A549 (cell line): ENCODE data around the gene ADD1. TPM values are rescaled to one million over a fixed set of nuclear protein-coding genes. Genes with fewer than 3 reads are reported as not detected.

Experiments
- ATAC-seq, 2 experiments: fragments of 200-7000 bp in 1 of 2; fragments of >200 bp in 1 of 2; cut with Nextera tagmentation in 1 of 2; cut with Tn5 transposase in 1 of 2; 3 replicates each; pipeline versions ENCODE4 v1.8.0 to v1.9.1; 2018 to 2020; ENCODE audit warnings: mild to moderate bottlenecking in 1 of 2, moderate library complexity in 1 of 2
- CTCF ChIA-PET: fragments of 300-600 bp; sonication (Branson Sonifier 250); formaldehyde crosslinking; extraction: SDS; loops from one replicate; lab custom pipeline; 2021; ENCODE audit warnings: antibody characterized with exemption, inconsistent platforms; lab: Yijun Ruan, JAX
- POLR2A ChIA-PET: fragments of 350-600 bp; formaldehyde crosslinking; extraction: SDS; loops from one replicate; lab custom pipeline; 2021; ENCODE audit warnings: antibody characterized with exemption, inconsistent platforms; lab: Yijun Ruan, JAX
- DNase-seq, 2 experiments: peaks; one replicate each; pipeline versions ENCODE4 v3.0.0 to v3.0.0-alpha.2; 2011 to 2016; ENCODE audit warnings: low read depth in 1 of 2, low spot score in 1 of 2
- FAIRE-seq: peaks from 2 replicates; lab custom pipeline; 2011; peaks lifted over from hg19 to GRCh38; lab: Jason Lieb, UNC
- H3K27ac ChIP-seq, 2 experiments: fragments of >200 bp; sonication (Bioruptor Twin); formaldehyde crosslinking; 3 replicates each; pipeline ENCODE4 v1.5.1; 2016 to 2017
- H3K4me1 ChIP-seq: fragments of >200 bp; sonication (Bioruptor Twin); formaldehyde crosslinking; 3 replicates; pipeline ENCODE4 v1.6.1; 2016
- H3K4me2 ChIP-seq: fragments of >200 bp; sonication (Bioruptor Twin); formaldehyde crosslinking; 3 replicates; pipeline ENCODE4 v1.6.1; 2016
- H3K4me3 ChIP-seq: fragments of >200 bp; sonication (Bioruptor Twin); formaldehyde crosslinking; 3 replicates; pipeline ENCODE4 v1.5.1; 2016
- H3K9me3 ChIP-seq: fragments of >200 bp; sonication (Bioruptor Twin); formaldehyde crosslinking; 3 replicates; pipeline ENCODE4 v1.6.1; 2016
- CBX8 ChIP-seq: fragments of 200-600 bp; sonication (generic); IDR thresholded peaks from 2 replicates; pipeline ENCODE4 v1.6.1; 2016
- CHD4 ChIP-seq: fragments of 200-600 bp; sonication (generic); IDR thresholded peaks from 2 replicates; pipeline ENCODE4 v1.6.1; 2016; ENCODE audit warnings: antibody characterized with exemption, mild to moderate bottlenecking, borderline replicate concordance
- EHF ChIP-seq: fragments of 250-450 bp; sonication (Bioruptor Pico); IDR thresholded peaks from 2 replicates; pipeline ENCODE4 v1.5.0; 2020; ENCODE audit warnings: mild to moderate bottlenecking
- EHMT2 ChIP-seq: fragments of 200-600 bp; sonication (generic); IDR thresholded peaks from 2 replicates; pipeline ENCODE4 v1.6.1; 2016; ENCODE audit warnings: antibody characterized with exemption, low read depth, mild to moderate bottlenecking, moderate library complexity
- FOSB ChIP-seq: fragments of 250-450 bp; sonication (Bioruptor Pico); IDR thresholded peaks from 2 replicates; pipeline ENCODE4 v1.5.0; 2020; ENCODE audit warnings: mild to moderate bottlenecking, moderate library complexity
- FOSL2 ChIP-seq, 2 experiments: fragments of 450-650 bp in 1 of 2; fragments of >200 bp in 1 of 2; sonication (Bioruptor Twin) in 1 of 2; formaldehyde crosslinking; IDR thresholded peaks; 2 replicates each; pipeline versions ENCODE4 v1.5.0 to v1.6.1; 2016 to 2020; ENCODE audit warnings: mild to moderate bottlenecking in 1 of 2, moderate library complexity in 1 of 2
- FOXS1 ChIP-seq: fragments of 250-450 bp; sonication (Bioruptor Pico); IDR thresholded peaks from 2 replicates; pipeline ENCODE4 v1.5.0; 2020; ENCODE audit warnings: mild to moderate bottlenecking, moderate library complexity
- HOXA7 ChIP-seq: fragments of 250-450 bp; sonication (Bioruptor Pico); IDR thresholded peaks from 2 replicates; pipeline ENCODE4 v1.5.0; 2020; ENCODE audit warnings: mild to moderate bottlenecking, moderate library complexity
- JUN ChIP-seq, 2 experiments: fragments of >200 bp; sonication (Bioruptor Twin); formaldehyde crosslinking; IDR thresholded peaks; 2 replicates in 1 of 2; 3 replicates in 1 of 2; pipeline ENCODE4 v1.6.1; 2016 to 2017
- KDM1A ChIP-seq: fragments of 200-600 bp; sonication (generic); IDR thresholded peaks from 2 replicates; pipeline ENCODE4 v1.6.1; 2016; ENCODE audit warnings: low read depth, mild to moderate bottlenecking
- KDM5A ChIP-seq: fragments of 200-600 bp; sonication (generic); IDR thresholded peaks from 2 replicates; pipeline ENCODE4 v1.6.1; 2016; ENCODE audit warnings: antibody characterized with exemption, mild to moderate bottlenecking
- MAFK ChIP-seq: fragments of 450-650 bp; IDR thresholded peaks from 2 replicates; pipeline ENCODE4 v1.6.1; 2014; ENCODE audit not compliant: partially characterized antibody
- NFE2L2 ChIP-seq: fragments of 150-350 bp; conservative IDR thresholded peaks from 2 replicates; pipeline ENCODE4 v1.6.1; 2014; ENCODE audit warnings: low read length
- NR3C1 ChIP-seq: fragments of >200 bp; sonication (Bioruptor Twin); formaldehyde crosslinking; IDR thresholded peaks from 3 replicates; pipeline ENCODE4 v1.6.1; 2017
- POLR2A ChIP-seq: IDR thresholded peaks from 2 replicates; pipeline ENCODE4 v1.6.1; 2012; ENCODE audit warnings: mild to moderate bottlenecking, low read length
- SREBF2 ChIP-seq: fragments of 450-650 bp; IDR thresholded peaks from 2 replicates; pipeline ENCODE4 v1.6.1; 2014; ENCODE audit warnings: mild to moderate bottlenecking, moderate library complexity
- ZFP36 ChIP-seq: fragments of 450-650 bp; IDR thresholded peaks from 2 replicates; pipeline ENCODE4 v1.6.1; 2014; ENCODE audit warnings: borderline replicate concordance; ENCODE audit not compliant: partially characterized antibody
- ZNF302 ChIP-seq: fragments of 250-450 bp; sonication (Bioruptor Pico); IDR thresholded peaks from 2 replicates; pipeline ENCODE4 v1.9.0; 2021; ENCODE audit warnings: inconsistent platforms, mild to moderate bottlenecking, moderate library complexity
- WGBS: methylation state at CpG from one replicate; pipeline ENCODE4 v1.1.6; 2017; ENCODE audit errors: missing lambda C conversion rate; 5-methylcytosine and 5-hydroxymethylcytosine counted together
- polyA plus RNA-seq, 4 experiments: library from polyadenylated mRNA; depleted of rRNA in 3 of 4; stranded (reverse); fragments of >200 nt; fragmentation: RNase III in 1 of 4; extraction: RNeasy Plus Mini Kit Qiagen cat#74134 plus additional on column Dnase treatment in 1 of 4; gene quantifications; 2 replicates in 3 of 4; 3 replicates in 1 of 4; pipeline ENCODE4 v1.2.3, GENCODE V29; 2011 to 2017
- TF ChIP-seq, protein P1 (sequence below): fragments of >200 bp; sonication (Bioruptor Twin); formaldehyde crosslinking; IDR thresholded peaks from 3 replicates; pipeline ENCODE4 v1.6.1; 2016
- TF ChIP-seq, protein P2 (sequence below): fragments of 250-450 bp; sonication (Bioruptor Pico); IDR thresholded peaks from 2 replicates; pipeline ENCODE4 v1.5.0; 2020; ENCODE audit warnings: low read depth, mild to moderate bottlenecking, moderate library complexity
- TF ChIP-seq, protein P3 (sequence below): IDR thresholded peaks from 2 replicates; pipeline ENCODE4 v1.6.1; 2012
- TF ChIP-seq, protein P4 (sequence below): fragments of >200 bp; sonication (Bioruptor Twin); formaldehyde crosslinking; IDR thresholded peaks from 3 replicates; pipeline ENCODE4 v1.5.1; 2016
- TF ChIP-seq, protein P5 (sequence below): fragments of 150-350 bp; IDR thresholded peaks from 2 replicates; pipeline ENCODE4 v1.6.1; 2014; ENCODE audit warnings: low read depth, mild to moderate bottlenecking, low read length
- TF ChIP-seq, protein P6 (sequence below): IDR thresholded peaks from 2 replicates; pipeline ENCODE4 v1.6.1; 2012; ENCODE audit warnings: low read depth, borderline replicate concordance
- TF ChIP-seq, protein P7 (sequence below): fragments of 450-650 bp; IDR thresholded peaks from 2 replicates; pipeline ENCODE4 v1.6.1; 2014; ENCODE audit warnings: antibody characterized with exemption

ADD1 gene
- polyA plus RNA-seq, 2 of the 4 experiments (the other 2 are of a cell fraction) = 59.7 to 60.3 TPM

DNA sequence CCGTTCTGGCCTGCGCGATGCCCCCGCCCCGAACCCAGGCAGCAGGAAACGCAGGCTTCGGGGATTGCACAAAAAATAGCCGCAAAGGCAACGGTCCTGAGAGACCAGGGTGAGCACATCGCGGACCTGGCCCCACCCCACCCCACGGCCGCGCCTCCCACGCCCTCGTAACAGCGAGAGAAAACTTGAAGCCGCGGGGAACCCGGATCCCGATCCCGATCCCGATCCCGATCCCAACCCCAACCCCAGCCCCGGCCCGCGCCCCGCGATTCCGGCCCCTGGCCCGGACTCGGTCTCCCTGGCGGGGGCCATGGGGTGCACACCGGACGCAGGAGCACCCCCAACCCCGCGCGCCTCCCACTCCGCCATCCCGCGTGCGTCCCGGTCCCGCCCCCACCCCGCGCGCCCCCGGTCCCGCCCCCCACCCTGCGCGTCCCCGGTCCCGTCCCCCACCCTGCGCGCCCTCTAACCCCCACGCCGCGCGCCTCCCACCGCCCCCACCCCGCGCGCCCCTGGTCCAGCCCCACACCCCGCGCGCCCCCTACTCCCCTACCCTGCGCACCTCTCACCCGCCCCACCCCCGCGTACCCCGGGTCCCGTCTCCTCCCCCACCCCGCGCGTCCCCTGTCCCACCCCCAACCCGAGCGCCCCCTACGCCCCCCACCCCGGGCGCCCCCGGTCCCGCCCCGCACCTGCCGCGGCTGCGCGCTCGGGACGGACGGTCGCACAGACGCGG is 90.6 kb downstream of the ADD1 start:
- Histone ChIP-seq H3K4me1 (peaks cover 34% of the 10 kb centered on the region), H3K4me3 (peak overlapping the region; percentile 90), H3K4me2 (peak overlapping the region; percentile 92), H3K9me3 (no peaks in the 10 kb centered on the region), H3K27ac (peak overlapping the region; percentile 90 to 96)
- TF ChIP-seq, protein P1, sequence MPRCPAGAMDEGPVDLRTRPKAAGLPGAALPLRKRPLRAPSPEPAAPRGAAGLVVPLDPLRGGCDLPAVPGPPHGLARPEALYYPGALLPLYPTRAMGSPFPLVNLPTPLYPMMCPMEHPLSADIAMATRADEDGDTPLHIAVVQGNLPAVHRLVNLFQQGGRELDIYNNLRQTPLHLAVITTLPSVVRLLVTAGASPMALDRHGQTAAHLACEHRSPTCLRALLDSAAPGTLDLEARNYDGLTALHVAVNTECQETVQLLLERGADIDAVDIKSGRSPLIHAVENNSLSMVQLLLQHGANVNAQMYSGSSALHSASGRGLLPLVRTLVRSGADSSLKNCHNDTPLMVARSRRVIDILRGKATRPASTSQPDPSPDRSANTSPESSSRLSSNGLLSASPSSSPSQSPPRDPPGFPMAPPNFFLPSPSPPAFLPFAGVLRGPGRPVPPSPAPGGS = 0 out of 3 replicates have a peak, but pooled peaks have one; percentile 0
- TF ChIP-seq ZFP36 = no peak
- 0% methylated on average over 6 of the region's 93 CpGs for WGBS
- ATAC-seq (peak; percentile 1 to 2; a peak in 2 of 6 replicates), FAIRE-seq (no peak), DNase-seq (peak; percentile 34 to 41)
- CTCF ChIA-PET = no interaction called here
- POLR2A ChIA-PET = interaction anchor here (1.5 kb wide), 1 partner anchor 18 kb away, joined by 4 read pairs; no protein-coding TSS in a partner anchor

DNA sequence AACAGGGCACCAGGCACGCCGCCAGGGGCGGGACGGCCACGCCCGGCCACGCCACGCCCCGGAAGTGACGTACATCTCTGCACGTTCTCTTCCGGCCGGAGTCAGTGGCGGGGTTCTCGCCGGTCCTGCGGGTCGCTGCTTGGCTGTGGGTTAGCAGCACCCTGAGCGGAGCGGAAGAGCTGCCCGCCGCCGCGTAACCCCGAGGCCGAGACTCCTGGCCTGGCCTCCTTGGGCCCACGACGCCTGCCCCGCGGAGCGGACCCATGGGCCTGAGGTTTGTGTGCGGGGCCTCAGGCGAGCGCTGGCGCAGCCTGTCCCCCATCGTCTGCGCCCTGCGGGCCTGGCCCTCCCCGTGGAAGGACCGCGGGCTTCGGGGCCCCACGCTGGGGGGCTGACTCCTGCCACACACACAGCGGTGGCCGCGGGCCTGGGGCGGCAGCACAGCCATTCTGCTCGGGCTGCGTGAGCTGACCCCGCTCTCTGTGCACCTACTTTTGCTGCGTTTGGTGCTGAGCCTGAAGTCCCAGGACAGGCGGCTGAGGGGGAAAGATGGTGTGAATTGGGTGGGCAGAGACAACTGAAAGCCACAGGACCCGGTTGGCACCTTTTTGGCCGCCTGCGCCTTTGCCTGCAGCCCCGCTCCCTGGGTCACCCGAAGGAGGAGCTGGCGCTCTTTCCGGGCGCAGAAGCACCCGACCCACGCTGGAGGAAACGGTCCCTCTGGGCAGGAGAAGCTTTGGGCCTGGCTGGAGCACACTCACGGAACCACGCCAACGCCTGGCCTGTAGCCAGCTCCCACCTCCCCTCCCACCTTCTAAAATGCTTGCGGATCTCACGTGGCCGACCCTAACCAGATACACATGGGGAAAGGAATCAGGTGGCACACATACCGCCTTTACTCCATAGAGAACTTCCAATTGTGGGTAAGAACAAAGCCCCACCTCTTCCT is 91.4 kb downstream of the ADD1 start:
- ATAC-seq = peak; percentile 53 to 65
- 3% methylated on average over 9 of the region's 70 CpGs for WGBS
- Histone ChIP-seq H3K27ac (peak overlapping the region; percentile 90 to 96), H3K4me2 (peak overlapping the region; percentile 93), H3K9me3 (no peaks in the 10 kb centered on the region), H3K4me3 (peak overlapping the region; percentile 90), H3K4me1 (peaks cover 34% of the 10 kb centered on the region)
- FAIRE-seq = no peak
- peak; percentile 53 to 89 for DNase-seq
- ChIA-PET POLR2A (interaction anchor here (0.8 to 1.5 kb wide), 4 partner anchors 12 to 171 kb away, joined by 3 to 6 read pairs (median 4); partner anchors contain the start of gene GRK4), CTCF (interaction anchor here (0.8 to 2.2 kb wide), 4 partner anchors 12 to 171 kb away, joined by 3 to 7 read pairs (median 6); no protein-coding TSS in a partner anchor)
- TF ChIP-seq, protein P1 = no peak; the same call in 1 of the 3 replicates
- TF ChIP-seq EHF (CRISPR knock-in tag) (no peak), POLR2A (peak; percentile 92), MAFK (no peak), CHD4 (no peak), FOSB (no peak), CBX8 (no peak), KDM5A (no peak), SREBF2 (no peak), FOSL2 (IDR thresholded peaks at IDR 0.05) (no peak), FOSL2 (CRISPR knock-in tag; IDR thresholded peaks at IDR 0.05) (no peak), KDM1A (no peak), JUN (IDR thresholded peaks at IDR 0.05) (peak; percentile 39 to 64; a peak in 3 of 5 replicates), EHMT2 (no peak), FOXS1 (no peak), NFE2L2 (no peak), HOXA7 (no peak), NR3C1 (no peak), ZNF302 (CRISPR knock-in tag) (no peak)
- TF ChIP-seq, protein P2, sequence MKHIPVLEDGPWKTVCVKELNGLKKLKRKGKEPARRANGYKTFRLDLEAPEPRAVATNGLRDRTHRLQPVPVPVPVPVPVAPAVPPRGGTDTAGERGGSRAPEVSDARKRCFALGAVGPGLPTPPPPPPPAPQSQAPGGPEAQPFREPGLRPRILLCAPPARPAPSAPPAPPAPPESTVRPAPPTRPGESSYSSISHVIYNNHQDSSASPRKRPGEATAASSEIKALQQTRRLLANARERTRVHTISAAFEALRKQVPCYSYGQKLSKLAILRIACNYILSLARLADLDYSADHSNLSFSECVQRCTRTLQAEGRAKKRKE (CRISPR knock-in tag) = no peak
- TF ChIP-seq, protein P3, sequence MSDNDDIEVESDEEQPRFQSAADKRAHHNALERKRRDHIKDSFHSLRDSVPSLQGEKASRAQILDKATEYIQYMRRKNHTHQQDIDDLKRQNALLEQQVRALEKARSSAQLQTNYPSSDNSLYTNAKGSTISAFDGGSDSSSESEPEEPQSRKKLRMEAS = peak; percentile 59
- TF ChIP-seq, protein P4, sequence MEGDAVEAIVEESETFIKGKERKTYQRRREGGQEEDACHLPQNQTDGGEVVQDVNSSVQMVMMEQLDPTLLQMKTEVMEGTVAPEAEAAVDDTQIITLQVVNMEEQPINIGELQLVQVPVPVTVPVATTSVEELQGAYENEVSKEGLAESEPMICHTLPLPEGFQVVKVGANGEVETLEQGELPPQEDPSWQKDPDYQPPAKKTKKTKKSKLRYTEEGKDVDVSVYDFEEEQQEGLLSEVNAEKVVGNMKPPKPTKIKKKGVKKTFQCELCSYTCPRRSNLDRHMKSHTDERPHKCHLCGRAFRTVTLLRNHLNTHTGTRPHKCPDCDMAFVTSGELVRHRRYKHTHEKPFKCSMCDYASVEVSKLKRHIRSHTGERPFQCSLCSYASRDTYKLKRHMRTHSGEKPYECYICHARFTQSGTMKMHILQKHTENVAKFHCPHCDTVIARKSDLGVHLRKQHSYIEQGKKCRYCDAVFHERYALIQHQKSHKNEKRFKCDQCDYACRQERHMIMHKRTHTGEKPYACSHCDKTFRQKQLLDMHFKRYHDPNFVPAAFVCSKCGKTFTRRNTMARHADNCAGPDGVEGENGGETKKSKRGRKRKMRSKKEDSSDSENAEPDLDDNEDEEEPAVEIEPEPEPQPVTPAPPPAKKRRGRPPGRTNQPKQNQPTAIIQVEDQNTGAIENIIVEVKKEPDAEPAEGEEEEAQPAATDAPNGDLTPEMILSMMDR = no peak
- TF ChIP-seq, protein P5, sequence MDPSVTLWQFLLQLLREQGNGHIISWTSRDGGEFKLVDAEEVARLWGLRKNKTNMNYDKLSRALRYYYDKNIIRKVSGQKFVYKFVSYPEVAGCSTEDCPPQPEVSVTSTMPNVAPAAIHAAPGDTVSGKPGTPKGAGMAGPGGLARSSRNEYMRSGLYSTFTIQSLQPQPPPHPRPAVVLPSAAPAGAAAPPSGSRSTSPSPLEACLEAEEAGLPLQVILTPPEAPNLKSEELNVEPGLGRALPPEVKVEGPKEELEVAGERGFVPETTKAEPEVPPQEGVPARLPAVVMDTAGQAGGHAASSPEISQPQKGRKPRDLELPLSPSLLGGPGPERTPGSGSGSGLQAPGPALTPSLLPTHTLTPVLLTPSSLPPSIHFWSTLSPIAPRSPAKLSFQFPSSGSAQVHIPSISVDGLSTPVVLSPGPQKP = 0 out of 2 replicates have a peak, but pooled peaks have one; percentile 58
- TF ChIP-seq, protein P6, sequence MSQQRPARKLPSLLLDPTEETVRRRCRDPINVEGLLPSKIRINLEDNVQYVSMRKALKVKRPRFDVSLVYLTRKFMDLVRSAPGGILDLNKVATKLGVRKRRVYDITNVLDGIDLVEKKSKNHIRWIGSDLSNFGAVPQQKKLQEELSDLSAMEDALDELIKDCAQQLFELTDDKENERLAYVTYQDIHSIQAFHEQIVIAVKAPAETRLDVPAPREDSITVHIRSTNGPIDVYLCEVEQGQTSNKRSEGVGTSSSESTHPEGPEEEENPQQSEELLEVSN = 0 out of 2 replicates have a peak, but pooled peaks have one; percentile 15
- TF ChIP-seq, protein P7, sequence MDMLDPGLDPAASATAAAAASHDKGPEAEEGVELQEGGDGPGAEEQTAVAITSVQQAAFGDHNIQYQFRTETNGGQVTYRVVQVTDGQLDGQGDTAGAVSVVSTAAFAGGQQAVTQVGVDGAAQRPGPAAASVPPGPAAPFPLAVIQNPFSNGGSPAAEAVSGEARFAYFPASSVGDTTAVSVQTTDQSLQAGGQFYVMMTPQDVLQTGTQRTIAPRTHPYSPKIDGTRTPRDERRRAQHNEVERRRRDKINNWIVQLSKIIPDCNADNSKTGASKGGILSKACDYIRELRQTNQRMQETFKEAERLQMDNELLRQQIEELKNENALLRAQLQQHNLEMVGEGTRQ = no peak
